IPS-18a (cell line): Measurements from ENCODE around the gene ZNF17.
"Not testable (repeated sequence)": the region's sequence is repeated elsewhere in the genome, so short reads cannot be mapped to it uniquely, and the experiment has no call there.

Experiments
- H3K27ac ChIP-seq: one replicate; pipeline ENCODE4 v1.5.1; 2013; ENCODE audit warnings: low read length
- H3K27me3 ChIP-seq: one replicate; pipeline ENCODE4 v1.6.1; 2013; ENCODE audit warnings: mild to moderate bottlenecking, low read length; ENCODE audit not compliant: control insufficient read depth, insufficient read depth
- H3K36me3 ChIP-seq: one replicate; pipeline ENCODE4 v1.6.1; 2013; ENCODE audit warnings: low read depth, low read length; ENCODE audit not compliant: control insufficient read depth
- H3K4me1 ChIP-seq: one replicate; pipeline ENCODE4 v1.6.1; 2013; ENCODE audit warnings: low read depth, low read length; ENCODE audit not compliant: control insufficient read depth
- H3K4me3 ChIP-seq: one replicate; pipeline ENCODE4 v1.5.1; 2013; ENCODE audit warnings: low read length
- H3K9ac ChIP-seq: one replicate; pipeline ENCODE4 v1.6.1; 2013; ENCODE audit warnings: mild to moderate bottlenecking, low read length, moderate library complexity
- H3K9me3 ChIP-seq: one replicate; pipeline ENCODE4 v1.6.1; 2013; ENCODE audit warnings: low read depth, low read length; ENCODE audit not compliant: control insufficient read depth

The ZNF17 gene

DNA sequence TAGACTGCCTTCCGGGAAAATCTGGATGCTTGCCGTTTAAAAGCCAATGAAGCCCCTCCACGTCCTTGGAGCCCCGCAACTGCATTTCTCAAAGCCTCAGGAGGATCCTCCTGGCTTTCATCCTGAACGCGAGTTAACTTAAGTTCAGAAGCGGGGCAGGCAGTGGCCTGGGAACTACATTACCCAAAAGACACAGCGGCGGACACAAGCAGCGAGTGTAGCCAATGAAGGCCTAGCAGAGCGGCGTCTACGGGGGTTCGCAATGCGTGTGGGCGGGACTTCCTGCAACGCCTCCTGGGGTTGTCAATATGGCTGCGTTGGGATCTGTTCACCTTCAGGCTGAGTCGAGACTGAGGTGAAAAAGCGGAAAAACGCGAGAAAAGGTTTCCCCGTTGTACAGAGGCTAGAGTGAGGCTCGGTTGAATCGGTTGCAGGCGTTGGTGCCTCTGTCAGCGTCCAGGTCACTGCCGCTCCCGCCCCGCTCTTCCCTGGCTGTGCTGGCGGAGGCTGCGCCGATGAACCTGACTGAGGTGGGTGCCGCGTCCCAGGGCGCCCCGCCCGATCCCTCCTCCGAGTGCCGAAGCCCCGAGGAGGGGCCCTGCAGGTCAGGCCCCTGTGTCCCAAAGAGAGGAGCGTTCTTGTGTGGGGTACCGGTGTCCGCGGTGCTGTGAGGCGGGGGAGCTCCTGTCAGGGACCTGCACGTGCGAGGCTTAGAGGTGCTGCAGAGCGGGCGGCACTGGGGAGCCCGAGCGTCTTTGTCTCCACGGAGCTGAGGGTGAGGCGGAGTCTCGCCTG, at the start of gene ZNF17:
TSS of gene ZNF17 (plus strand) at position 285 of the 795 bp plus-strand sequence. CDS start 2,455 bp downstream, outside the sequence.
- Histone ChIP-seq H3K27ac (no peak within 1 kb of the TSS), H3K36me3 (no peaks in the 10 kb centered on the region), H3K9me3 (no peaks in the 10 kb centered on the region), H3K27me3 (no peaks in the 10 kb centered on the region), H3K4me3 (peak within 1 kb of the TSS; percentile 89), H3K9ac (peak within 1 kb of the TSS; percentile 68), H3K4me1 (no peaks in the 10 kb centered on the region)

DNA sequence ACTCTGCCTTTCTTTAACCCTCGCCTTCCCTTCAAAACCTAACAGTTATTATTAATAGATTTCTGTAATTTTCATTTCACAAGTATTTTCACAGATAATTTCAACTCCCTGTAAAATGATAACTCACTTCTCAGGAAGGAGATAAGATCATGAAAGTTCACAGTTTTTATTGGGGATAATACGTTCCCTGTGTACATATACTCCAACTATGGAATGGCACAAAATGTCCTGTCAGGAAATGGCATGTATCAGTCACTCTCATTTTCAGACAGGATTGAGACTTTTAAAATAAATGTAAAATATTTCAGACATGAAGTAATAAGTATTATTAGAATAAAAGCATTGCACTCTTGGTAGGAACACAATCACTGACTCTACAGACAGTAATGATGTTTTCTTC, 48.5 kb upstream of the ZNF17 start:
- H3K9ac ChIP-seq = peak overlapping the region; percentile 83
- peak overlapping the region; percentile 93 for H3K27ac ChIP-seq
- H3K27me3 ChIP-seq = no peaks in the 10 kb centered on the region
- peaks cover 9% of the 10 kb centered on the region for H3K4me1 ChIP-seq
- no peaks in the 10 kb centered on the region for H3K9me3 ChIP-seq
- peak overlapping the region; percentile 96 for H3K4me3 ChIP-seq
- H3K36me3 ChIP-seq = peaks cover 10% of the 10 kb centered on the region

DNA sequence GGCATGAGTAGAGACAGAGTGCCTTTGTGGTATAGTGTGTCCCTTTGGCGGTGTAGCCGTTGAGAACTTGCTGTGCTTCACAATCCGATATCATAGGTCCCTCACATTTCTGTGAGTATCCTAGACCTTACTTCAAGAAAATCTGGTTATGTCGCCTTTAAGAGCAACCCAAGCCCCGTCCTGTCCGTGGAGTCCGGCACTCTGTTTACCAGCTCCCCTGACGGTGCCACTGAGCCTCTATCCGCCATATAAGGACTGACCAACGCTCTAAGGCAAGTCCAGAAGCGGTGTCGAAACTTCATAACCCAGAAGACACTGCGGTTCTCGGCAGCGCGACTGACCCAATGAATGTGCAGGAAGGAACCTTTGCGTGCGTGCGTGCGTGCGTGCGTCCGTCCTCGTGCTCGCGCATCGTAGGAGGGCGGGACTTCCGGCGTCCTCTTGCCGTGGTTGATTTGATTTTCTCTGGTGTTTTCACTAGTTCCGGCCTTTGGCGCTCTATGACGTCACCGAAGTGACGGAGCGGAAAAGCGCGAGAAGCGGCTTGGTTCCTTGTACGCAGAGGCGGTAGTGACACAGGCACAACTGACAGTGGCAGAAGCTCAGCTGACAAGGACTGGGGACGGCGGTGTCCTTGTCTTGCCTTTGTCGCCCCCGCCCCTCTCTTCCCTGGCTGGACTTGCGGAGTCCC, 47.8 kb upstream of the ZNF17 start, which contains the start of the genes TRAPPC2B and ZNF547:
TSS of gene TRAPPC2B (plus strand) at position 555 of the 691 bp plus-strand sequence. CDS start 1,283 bp downstream, outside the sequence.
TSS of gene ZNF547 (plus strand) at position 555 of the 691 bp plus-strand sequence. CDS start 5,005 bp downstream, outside the sequence.
- no peaks in the 10 kb centered on the region for H3K27me3 ChIP-seq
- no peaks in the 10 kb centered on the region for H3K9me3 ChIP-seq
- peak within 1 kb of the TSS; percentile 83 for H3K9ac ChIP-seq
- H3K4me3 ChIP-seq = peak within 1 kb of the TSS; percentile 96
- H3K36me3 ChIP-seq = peaks cover 3% of the 10 kb centered on the region
- peaks cover 9% of the 10 kb centered on the region for H3K4me1 ChIP-seq
- H3K27ac ChIP-seq = peak within 1 kb of the TSS; percentile 93

DNA sequence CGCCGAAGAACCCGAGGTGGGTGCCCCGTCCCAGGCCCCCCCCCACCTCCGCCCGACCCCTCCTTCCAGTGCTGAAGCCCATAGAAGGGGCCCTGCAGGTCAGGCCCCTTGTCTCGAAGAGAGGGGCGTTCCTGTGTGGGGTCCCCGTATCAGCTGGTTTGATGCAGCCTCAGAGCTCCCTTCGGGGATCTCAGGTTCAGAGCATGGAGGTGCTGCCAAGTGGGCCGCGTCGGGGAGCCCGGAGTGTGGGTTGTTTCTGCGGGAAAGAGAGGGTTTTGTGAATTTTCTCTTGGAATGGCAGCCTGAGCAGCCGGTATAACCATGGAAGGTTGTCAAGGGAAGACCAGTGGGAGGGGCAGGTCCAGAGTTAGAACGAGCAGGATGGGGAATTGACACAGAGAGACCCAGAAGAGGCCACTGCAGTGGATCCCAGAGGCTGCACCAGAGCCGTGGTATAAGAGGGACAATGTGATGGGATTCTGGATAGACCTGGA, 47.2 kb upstream of the ZNF17 start:
- no peak overlapping the region for H3K27ac ChIP-seq
- H3K36me3 ChIP-seq = no peaks in the 10 kb centered on the region
- H3K4me1 ChIP-seq = peaks cover 9% of the 10 kb centered on the region
- no peaks in the 10 kb centered on the region for H3K27me3 ChIP-seq
- peak overlapping the region; percentile 37 for H3K9ac ChIP-seq
- H3K4me3 ChIP-seq = peak overlapping the region; percentile 96
- no peaks in the 10 kb centered on the region for H3K9me3 ChIP-seq

DNA sequence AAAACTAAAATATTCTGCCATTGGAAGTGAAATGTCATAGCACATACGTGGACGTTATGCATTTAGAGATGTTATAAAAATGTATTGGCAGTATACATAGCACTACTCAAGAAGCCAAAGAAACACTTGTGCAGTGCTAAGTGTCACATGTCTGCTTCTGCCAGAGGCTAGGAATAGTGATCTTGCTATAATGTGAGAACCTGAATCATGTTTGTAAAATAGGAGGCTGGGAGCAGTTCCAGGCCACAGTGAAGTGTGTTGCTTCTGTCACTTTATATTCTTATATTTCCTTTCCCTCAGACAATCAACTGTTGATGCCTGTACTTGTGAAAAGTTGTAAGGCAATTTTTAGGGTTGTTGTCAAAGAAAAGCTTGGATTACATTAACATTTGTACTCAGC, 44.2 kb upstream of the ZNF17 start:
- Histone ChIP-seq H3K4me1 (peaks cover 9% of the 10 kb centered on the region), H3K9me3 (no peaks in the 10 kb centered on the region), H3K27ac (no peak overlapping the region), H3K9ac (no peak overlapping the region), H3K36me3 (no peaks in the 10 kb centered on the region), H3K27me3 (no peaks in the 10 kb centered on the region), H3K4me3 (no peak overlapping the region)

DNA sequence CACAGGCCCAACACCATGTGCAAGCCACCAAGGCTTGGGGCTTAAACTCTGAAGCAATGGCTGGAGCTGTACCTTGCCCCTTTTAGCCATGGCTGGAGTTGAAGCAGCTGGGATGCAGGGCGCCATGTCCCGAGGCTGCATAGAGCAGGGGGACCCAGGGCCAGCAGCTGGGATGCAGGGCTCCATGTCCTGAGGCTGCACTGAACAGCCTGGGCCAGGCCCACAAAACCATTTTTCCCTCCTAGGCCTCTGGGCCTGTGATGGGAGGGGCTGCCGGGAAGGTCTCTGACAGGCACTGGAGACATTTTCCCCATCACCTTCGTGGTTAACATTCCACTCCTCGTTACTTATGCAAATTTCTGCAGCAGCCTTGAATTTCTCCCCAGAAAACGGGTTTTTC, 36.8 kb upstream of the ZNF17 start:
- Histone ChIP-seq H3K27me3 (no peaks in the 10 kb centered on the region), H3K9me3 (peaks cover 16% of the 10 kb centered on the region), H3K27ac (no peak overlapping the region), H3K9ac (no peak overlapping the region), H3K4me1 (no peaks in the 10 kb centered on the region), H3K4me3 (no peak overlapping the region), H3K36me3 (peaks cover 11% of the 10 kb centered on the region)

GRCh38 chr19:57374647-57375046, 36.3 kb upstream of the ZNF17 start:
- H3K4me1 ChIP-seq, H3K27me3 ChIP-seq, H3K4me3 ChIP-seq, H3K9ac ChIP-seq, H3K27ac ChIP-seq: not testable (repeated sequence)
- Histone ChIP-seq H3K9me3 (peaks cover 16% of the 10 kb centered on the region), H3K36me3 (peaks cover 11% of the 10 kb centered on the region)

GRCh38 chr19:57376151-57376550, 34.8 kb upstream of the ZNF17 start:
- Histone ChIP-seq H3K4me1 (no peaks in the 10 kb centered on the region), H3K27me3 (no peaks in the 10 kb centered on the region), H3K9me3 (peaks cover 16% of the 10 kb centered on the region), H3K9ac (no peak overlapping the region), H3K4me3 (no peak overlapping the region), H3K36me3 (peaks cover 11% of the 10 kb centered on the region), H3K27ac (no peak overlapping the region)

DNA sequence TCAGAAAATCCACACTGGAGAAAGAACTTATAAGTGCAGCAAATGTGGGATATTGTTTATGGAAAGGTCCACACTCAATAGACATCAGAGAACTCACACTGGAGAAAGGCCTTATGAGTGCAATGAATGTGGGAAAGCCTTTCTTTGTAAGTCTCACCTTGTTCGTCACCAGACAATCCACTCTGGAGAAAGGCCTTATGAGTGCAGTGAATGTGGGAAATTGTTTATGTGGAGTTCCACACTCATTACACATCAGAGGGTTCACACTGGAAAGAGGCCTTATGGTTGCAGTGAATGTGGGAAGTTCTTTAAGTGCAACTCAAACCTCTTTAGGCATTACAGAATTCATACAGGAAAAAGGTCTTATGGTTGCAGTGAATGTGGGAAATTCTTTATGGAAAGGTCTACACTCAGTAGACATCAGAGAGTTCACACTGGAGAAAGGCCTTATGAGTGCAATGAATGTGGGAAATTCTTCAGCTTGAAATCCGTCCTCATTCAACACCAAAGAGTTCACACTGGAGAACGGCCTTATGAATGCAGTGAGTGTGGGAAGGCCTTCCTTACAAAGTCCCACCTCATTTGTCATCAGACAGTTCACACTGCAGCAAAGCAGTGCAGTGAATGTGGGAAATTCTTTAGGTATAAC, 33.3 kb upstream of the ZNF17 start:
- no peak overlapping the region for H3K9ac ChIP-seq
- peaks cover 8% of the 10 kb centered on the region for H3K36me3 ChIP-seq
- H3K9me3 ChIP-seq = peaks cover 16% of the 10 kb centered on the region

DNA sequence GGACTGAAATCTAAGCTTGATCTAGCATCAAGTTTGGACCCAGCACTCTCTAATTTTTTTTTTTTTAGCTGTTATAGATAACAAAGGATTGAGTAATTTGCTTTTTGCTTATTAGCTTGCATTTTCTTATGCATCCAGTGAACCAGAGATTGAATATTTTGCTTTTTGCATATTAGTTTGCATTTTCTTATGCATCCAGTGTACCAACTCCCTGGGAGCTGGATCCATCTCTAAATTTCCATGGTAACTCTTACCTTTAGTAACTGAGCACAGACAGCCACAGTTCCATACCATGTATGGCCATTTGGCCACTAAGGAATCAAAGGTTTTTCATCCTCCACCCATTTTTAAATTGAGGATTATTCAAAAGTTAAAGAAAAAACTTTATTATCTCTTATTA, 30.0 kb upstream of the ZNF17 start:
- H3K4me3 ChIP-seq = no peak overlapping the region
- H3K4me1 ChIP-seq = no peaks in the 10 kb centered on the region
- peaks cover 8% of the 10 kb centered on the region for H3K36me3 ChIP-seq
- H3K9ac ChIP-seq = no peak overlapping the region
- no peak overlapping the region for H3K27ac ChIP-seq
- no peaks in the 10 kb centered on the region for H3K27me3 ChIP-seq
- peaks cover 6% of the 10 kb centered on the region for H3K9me3 ChIP-seq

More for the DNA sequence above, 33.3 kb upstream of the ZNF17 start:
- H3K27ac ChIP-seq = no peak overlapping the region
- no peaks in the 10 kb centered on the region for H3K27me3 ChIP-seq
- no peaks in the 10 kb centered on the region for H3K4me1 ChIP-seq
- no peak overlapping the region for H3K4me3 ChIP-seq

DNA sequence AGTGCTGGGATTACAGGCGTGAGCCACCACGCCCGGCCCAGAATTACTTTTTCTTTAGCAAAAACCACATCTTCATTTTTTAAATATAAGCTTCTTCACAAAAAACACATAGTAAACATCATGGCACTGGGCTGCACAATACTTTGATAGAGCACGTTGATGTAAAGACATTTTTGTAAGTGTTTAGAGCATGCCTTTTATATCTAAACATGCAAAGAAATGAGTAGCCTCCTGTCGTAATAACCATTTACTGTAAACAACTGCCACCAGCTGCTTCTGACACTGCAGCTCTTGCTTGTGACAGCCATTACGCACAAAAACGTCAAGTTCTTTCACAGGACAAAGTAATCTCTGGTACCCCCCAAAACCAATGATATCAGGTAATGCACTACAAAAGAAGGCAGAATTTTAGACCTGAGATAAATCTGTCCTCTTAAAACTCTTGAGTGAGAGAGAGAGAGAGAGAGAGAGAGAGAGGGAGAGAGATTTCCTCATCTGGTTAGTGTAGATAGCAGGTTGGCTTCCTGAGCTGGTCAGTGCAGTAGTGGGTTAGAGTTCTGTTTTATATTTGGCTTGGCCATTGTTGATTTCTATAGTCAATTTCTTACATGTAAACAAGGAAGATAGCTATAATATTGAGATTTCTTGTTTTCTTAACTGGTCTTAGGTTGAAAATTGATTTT, 28.0 kb upstream of the ZNF17 start:
- peaks cover 2% of the 10 kb centered on the region for H3K36me3 ChIP-seq
- no peak overlapping the region for H3K4me3 ChIP-seq
- no peaks in the 10 kb centered on the region for H3K9me3 ChIP-seq
- H3K27me3 ChIP-seq = peaks cover 8% of the 10 kb centered on the region
- no peak overlapping the region for H3K9ac ChIP-seq
- no peak overlapping the region for H3K27ac ChIP-seq
- H3K4me1 ChIP-seq = no peaks in the 10 kb centered on the region
